ENCODE results near the gene STK35.

STK35 gene

GRCh38 chr20:2138396-2138795 is 36.8 kb downstream of the STK35 start:
- TF ChIP-seq CTCF (IDR thresholded peaks at IDR 0.05) = no peak

DNA sequence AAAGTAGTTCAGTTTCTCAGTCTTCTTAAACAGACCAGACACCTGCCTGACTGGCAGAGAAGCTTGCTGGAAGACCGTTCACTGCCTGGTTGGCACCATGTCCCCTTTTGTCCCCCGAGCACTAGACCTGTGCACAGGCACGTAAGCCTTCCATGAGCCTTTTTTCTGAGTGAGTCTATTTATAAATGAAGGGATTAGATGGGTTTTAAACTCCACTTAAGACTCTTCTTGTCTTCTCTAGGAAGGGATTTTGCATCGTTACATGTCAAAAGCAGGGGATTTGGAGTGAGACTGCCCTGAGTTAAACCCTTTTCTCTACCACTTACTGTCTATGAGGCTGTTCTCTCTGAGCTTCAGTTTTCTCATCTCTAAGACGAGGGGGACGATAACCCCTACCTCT is 37.6 kb downstream of the STK35 start:
- no peak for TF ChIP-seq CTCF (IDR thresholded peaks at IDR 0.05)

- no peak for TF ChIP-seq CTCF (IDR thresholded peaks at IDR 0.05)
These were observed 38.1 kb downstream of the STK35 start for GRCh38 chr20:2139736-2140135.

DNA sequence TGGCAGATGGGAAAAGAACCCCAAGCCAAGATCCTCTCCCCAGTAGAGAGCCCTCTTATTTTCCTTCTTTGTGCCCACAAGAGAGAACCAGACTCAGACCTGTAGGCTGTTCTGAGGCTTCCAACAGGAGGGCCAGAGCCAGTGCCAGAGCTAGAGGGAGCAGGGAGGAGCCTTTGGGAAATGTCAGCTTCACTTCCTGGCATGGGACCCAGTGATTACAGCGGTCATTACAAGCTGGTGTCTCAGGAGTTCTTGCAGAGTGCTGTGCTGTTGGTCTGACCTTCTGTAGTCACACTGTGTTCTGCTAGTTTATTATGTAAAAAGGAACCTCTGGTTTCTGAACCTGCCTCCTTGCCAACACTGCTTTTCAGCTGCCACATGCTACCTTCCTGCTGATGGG is 38.9 kb downstream of the STK35 start:
- TF ChIP-seq CTCF (IDR thresholded peaks at IDR 0.05) = no peak

DNA sequence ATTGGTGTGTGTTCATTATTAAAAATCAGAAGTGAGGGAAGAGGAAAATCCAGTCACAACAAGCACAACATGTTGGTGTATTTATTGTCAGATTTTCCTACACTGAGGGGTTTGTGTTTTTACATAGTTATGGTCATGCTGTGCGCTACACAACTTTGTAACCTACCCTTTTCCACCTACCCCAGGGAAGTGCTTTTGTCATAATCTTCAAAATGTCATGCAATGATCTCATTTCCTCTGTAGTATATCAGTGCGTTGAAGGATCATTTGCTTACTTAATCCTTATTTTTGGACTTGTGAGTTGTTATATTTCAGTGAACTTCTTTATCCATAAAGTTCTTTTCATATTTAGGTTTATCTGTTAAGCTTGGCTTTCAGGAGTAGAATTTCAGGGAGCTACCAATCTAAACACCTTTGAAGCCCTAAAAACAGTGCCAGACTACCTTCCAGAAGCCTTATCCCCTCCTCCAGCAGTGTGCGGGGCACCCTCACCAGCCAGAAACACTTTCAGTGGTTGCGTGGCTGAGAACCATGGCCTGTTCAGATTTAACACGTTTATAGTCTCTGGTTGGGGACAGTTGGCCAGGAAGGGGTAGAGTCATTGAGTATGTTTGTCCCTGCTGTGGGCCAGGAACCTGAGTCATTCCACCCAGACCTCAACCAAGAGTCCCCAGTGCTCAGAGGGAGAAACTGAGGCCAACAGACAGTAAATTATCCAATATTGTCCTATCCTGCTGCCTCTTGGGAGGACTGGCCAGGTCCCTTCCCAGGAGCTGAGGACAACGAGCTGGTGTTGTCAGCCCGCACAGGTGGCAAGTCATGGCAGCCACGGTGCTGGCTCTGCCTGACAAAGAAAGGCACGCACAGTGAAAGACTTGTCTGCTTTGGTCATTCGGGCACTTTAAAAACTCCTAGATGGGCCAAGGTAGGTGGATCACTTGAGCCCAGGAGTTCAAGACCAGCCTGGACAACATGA is 40.3 kb downstream of the STK35 start:
- TF ChIP-seq CTCF (IDR thresholded peaks at IDR 0.05) = no peak

DNA sequence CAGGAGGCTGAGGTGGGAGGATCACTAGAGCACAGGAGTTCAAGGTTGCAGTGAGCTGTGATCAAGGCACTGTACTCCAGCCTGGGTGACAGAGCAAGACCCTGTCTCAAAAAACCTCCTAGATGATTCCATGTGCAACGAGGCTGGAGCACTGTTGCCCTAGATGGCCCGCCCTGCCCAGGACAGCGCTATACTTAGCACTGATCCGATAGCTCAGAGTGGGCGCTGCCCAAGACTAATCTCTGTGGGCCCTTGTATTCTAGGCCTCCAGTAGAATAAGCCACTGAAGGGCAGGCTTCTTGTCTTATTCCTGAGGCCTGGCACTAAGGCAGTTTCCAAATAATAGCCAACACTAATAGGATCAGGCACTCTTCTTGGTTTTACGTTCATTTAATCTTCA is 41.0 kb downstream of the STK35 start:
- no peak for TF ChIP-seq CTCF (IDR thresholded peaks at IDR 0.05)

- no peak for TF ChIP-seq CTCF (IDR thresholded peaks at IDR 0.05)
These were observed 42.0 kb downstream of the STK35 start for GRCh38 chr20:2143594-2143993.

Measured in LNCAP (cell line).